HepG2 (cell line): ENCODE data around the gene IFI35. TPM values are rescaled to one million over a fixed set of nuclear protein-coding genes. Genes with fewer than 3 reads are reported as not detected.

ENCODE experiments used
- AGO1 ChIP-seq: fragments of 200-400 bp; formaldehyde crosslinking; IDR thresholded peaks from 2 replicates; pipeline ENCODE4 v1.6.1; 2017; ENCODE audit warnings: mild to moderate bottlenecking, low read depth, low read length, moderate library complexity; ENCODE audit not compliant: poor library complexity, severe bottlenecking
- AHDC1 ChIP-seq: sonication (generic); formaldehyde crosslinking; IDR thresholded peaks from 2 replicates; pipeline ENCODE4 v1.5.1; 2020; ENCODE audit warnings: mild to moderate bottlenecking, missing genetic modification reagents, borderline replicate concordance
- ATRX ChIP-seq: sonication (generic); formaldehyde crosslinking; IDR thresholded peaks from 2 replicates; pipeline ENCODE4 v1.4.0; 2020; ENCODE audit warnings: missing genetic modification reagents, borderline replicate concordance
- CBFB ChIP-seq: sonication (generic); formaldehyde crosslinking; IDR thresholded peaks from 2 replicates; pipeline ENCODE4 v1.4.0; 2020; ENCODE audit warnings: missing genetic modification reagents
- DMTF1 ChIP-seq: sonication (generic); formaldehyde crosslinking; IDR thresholded peaks from 2 replicates; pipeline ENCODE4 v1.4.0; 2020; ENCODE audit warnings: mild to moderate bottlenecking, missing genetic modification reagents
- DNMT3B ChIP-seq: conservative IDR thresholded peaks from 2 replicates; pipeline ENCODE4 v1.6.1; 2016; ENCODE audit warnings: missing biosample characterization, control low read depth
- DPF2 ChIP-seq: sonication (generic); formaldehyde crosslinking; IDR thresholded peaks from 2 replicates; pipeline ENCODE4 v1.4.0; 2020; ENCODE audit warnings: mild to moderate bottlenecking, low read depth, missing genetic modification reagents, borderline replicate concordance
- FOXK1 ChIP-seq: sonication (generic); formaldehyde crosslinking; IDR thresholded peaks from 2 replicates; pipeline ENCODE4 v1.4.0; 2020; ENCODE audit warnings: low read depth, missing genetic modification reagents, borderline replicate concordance
- FOXM1 ChIP-seq: sonication (generic); formaldehyde crosslinking; IDR thresholded peaks from 2 replicates; pipeline ENCODE4 v1.5.0; 2020; ENCODE audit warnings: missing genetic modification reagents
- HNRNPH1 ChIP-seq: fragments of 200-400 bp; formaldehyde crosslinking; optimal IDR thresholded peaks from 2 replicates; pipeline ENCODE3; 2017; ENCODE audit warnings: mild to moderate bottlenecking, low read depth, low read length
- NCOR1 ChIP-seq: fragments of 200-600 bp; sonication (generic); IDR thresholded peaks from 2 replicates; pipeline ENCODE4 v1.7.0; 2017; ENCODE audit warnings: antibody characterized with exemption, low read length, borderline replicate concordance
- ONECUT2 ChIP-seq: sonication (generic); formaldehyde crosslinking; IDR thresholded peaks from 2 replicates; pipeline ENCODE4 v1.4.0; 2020; ENCODE audit warnings: missing genetic modification reagents
- POGK ChIP-seq: sonication (generic); formaldehyde crosslinking; conservative IDR thresholded peaks from 2 replicates; pipeline ENCODE4 v1.8.0; 2022; ENCODE audit warnings: mild to moderate bottlenecking, moderate library complexity, missing genetic modification reagents
- SP5 ChIP-seq: IDR thresholded peaks from 2 replicates; pipeline ENCODE4 v1.6.1; 2016; ENCODE audit warnings: low read depth, borderline replicate concordance
- TEAD3 ChIP-seq: optimal IDR thresholded peaks from 2 replicates; pipeline ENCODE3; 2016; ENCODE audit warnings: borderline replicate concordance
- ZBTB2 ChIP-seq: sonication (generic); formaldehyde crosslinking; IDR thresholded peaks from 2 replicates; pipeline ENCODE4 v1.8.0; 2022; ENCODE audit warnings: low read depth, missing genetic modification reagents
- ZNF598 ChIP-seq: sonication (generic); formaldehyde crosslinking; IDR thresholded peaks from 2 replicates; pipeline ENCODE4 v1.5.1; 2020; ENCODE audit warnings: mild to moderate bottlenecking, missing genetic modification reagents, borderline replicate concordance
- ZNF724P ChIP-seq: sonication (generic); formaldehyde crosslinking; IDR thresholded peaks from 2 replicates; pipeline ENCODE4 v1.8.0; 2022; ENCODE audit warnings: missing genetic modification reagents, borderline replicate concordance
- polyA plus RNA-seq, 8 experiments: library from polyadenylated mRNA; depleted of rRNA in 3 of 8; stranded (reverse) in 7 of 8; unstranded in 1 of 8; fragments of >200 nt; fragmentation: Illumina TruSeq in 4 of 8; extraction: Trizol in 4 of 8; gene quantifications; 2 replicates each; pipeline versions ENCODE4 v1.2.1 to v1.2.3, GENCODE V29; 2011 to 2016; ENCODE audit warnings: low read depth in 4 of 8, missing spikeins in 1 of 8, mixed read lengths in 1 of 8; ENCODE audit not compliant: insufficient read depth in 1 of 8
- total RNA-seq, 5 experiments: library from RNA; depleted of rRNA; stranded (reverse); fragments of >200 nt; fragmentation: Illumina TruSeq; extraction: Trizol; gene quantifications; 2 replicates each; pipeline ENCODE4 v1.2.3, GENCODE V29; 2016; ENCODE audit warnings: low read depth in 1 of 5

IFI35 gene
- total and polyA plus RNA-seq, 2 of the 13 experiments (the other 11 are each of a cell fraction or from before 2014, with no cell fraction given): 28.9 to 38.1 TPM

GRCh38 chr17:42979511-42980273 lies 26.9 kb upstream of the IFI35 start, which contains the start of gene PTGES3L (continued):
- no peak for TF ChIP-seq POGK (CRISPR knock-in tag)
- no peak for TF ChIP-seq ONECUT2 (CRISPR knock-in tag)
- TF ChIP-seq ZNF724P: no peak
- no peak for TF ChIP-seq DMTF1 (CRISPR knock-in tag)
- TF ChIP-seq DPF2 (CRISPR knock-in tag): no peak
- TF ChIP-seq ZNF598 (CRISPR knock-in tag): no peak
- TF ChIP-seq ZBTB2 (CRISPR knock-in tag): no peak
- no peak for TF ChIP-seq FOXM1 (CRISPR knock-in tag)
- TF ChIP-seq AHDC1 (CRISPR knock-in tag): 0 out of 2 replicates have a peak, but pooled peaks have one; percentile 39
- TF ChIP-seq CBFB (CRISPR knock-in tag): no peak
- TF ChIP-seq ATRX (CRISPR knock-in tag): no peak
- TF ChIP-seq DNMT3B: no peak
- TF ChIP-seq SP5 (CRISPR knock-in tag): no peak
- TF ChIP-seq TEAD3: peak; percentile 12
- no peak for TF ChIP-seq NCOR1
- no peak for TF ChIP-seq AGO1
- no peak for TF ChIP-seq FOXK1 (CRISPR knock-in tag)
- TF ChIP-seq HNRNPH1: no peak
